Stimulated activated naive CD8-positive, alpha-beta T cell treated with anti-CD3 and anti-CD28 coated beads, Interleukin-15, Interleukin-2, amounts not matched to agents 100 ng/mL and 50 ng/mL, for 24 hours (primary cell): ENCODE data around the gene CHRNA4.

ENCODE experiments used
- H3K27ac Mint-ChIP-seq: one replicate; pipeline ENCODE4 v1.8.0; 2021; ENCODE audit warnings: mild to moderate bottlenecking, mixed read lengths
- H3K27me3 Mint-ChIP-seq: one replicate; pipeline ENCODE4 v1.8.0; 2021; ENCODE audit warnings: mixed read lengths
- H3K36me3 Mint-ChIP-seq: one replicate; pipeline ENCODE4 v1.8.0; 2021; ENCODE audit warnings: low read depth, mixed read lengths
- H3K4me1 Mint-ChIP-seq: one replicate; pipeline ENCODE4 v1.8.0; 2021; ENCODE audit warnings: low read depth, mixed read lengths
- H3K4me3 Mint-ChIP-seq: one replicate; pipeline ENCODE4 v1.8.0; 2021; ENCODE audit warnings: mild to moderate bottlenecking, mixed read lengths
- H3K9me3 Mint-ChIP-seq: one replicate; pipeline ENCODE4 v1.8.0; 2021; ENCODE audit warnings: mixed read lengths

Gene CHRNA4

DNA sequence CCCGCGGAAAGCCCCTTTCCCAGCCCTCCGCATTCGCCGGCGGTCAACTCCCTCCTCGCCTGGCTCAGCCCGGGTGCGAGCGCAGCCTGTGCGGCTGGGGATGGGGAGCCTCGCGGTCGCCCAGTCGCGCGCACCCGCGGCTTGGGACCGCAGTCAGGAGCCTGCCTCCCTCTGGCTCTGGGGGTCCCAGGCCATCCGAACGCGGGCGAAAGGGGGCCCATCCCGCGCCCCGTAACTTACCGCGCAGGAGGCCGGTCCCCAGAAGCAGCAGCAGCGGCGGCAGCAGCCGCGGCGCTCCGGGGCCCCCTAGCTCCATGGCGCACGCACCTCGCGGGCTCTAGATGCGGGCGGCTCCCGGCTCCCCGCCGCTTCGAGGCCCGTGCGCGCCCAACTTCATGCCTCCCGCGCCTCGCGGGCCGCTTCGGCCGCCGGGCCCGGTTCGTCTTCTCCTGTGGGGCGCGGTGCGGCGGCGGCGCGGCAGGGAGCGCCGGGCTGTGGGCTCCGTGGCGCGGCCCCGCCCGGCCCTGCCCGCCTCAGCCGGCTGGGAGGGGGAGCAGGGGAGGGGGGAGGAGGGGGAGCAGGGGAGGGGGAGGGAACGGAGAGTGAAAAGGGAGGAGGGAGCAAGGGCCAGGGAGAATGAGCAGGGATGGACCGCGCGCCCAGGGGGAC is at the start of gene CHRNA4:
TSS of gene CHRNA4 (minus strand) at position 500 of the 669 bp plus-strand sequence. CDS start at position 316, 184 bp downstream.
- H3K36me3 Mint-ChIP-seq: no peaks in the 10 kb centered on the region
- no peaks in the 10 kb centered on the region for H3K4me1 Mint-ChIP-seq
- peaks cover 15% of the 10 kb centered on the region for H3K27me3 Mint-ChIP-seq
- no peaks in the 10 kb centered on the region for H3K9me3 Mint-ChIP-seq
- no peak within 1 kb of the TSS for H3K27ac Mint-ChIP-seq
- H3K4me3 Mint-ChIP-seq: no peak within 1 kb of the TSS

DNA sequence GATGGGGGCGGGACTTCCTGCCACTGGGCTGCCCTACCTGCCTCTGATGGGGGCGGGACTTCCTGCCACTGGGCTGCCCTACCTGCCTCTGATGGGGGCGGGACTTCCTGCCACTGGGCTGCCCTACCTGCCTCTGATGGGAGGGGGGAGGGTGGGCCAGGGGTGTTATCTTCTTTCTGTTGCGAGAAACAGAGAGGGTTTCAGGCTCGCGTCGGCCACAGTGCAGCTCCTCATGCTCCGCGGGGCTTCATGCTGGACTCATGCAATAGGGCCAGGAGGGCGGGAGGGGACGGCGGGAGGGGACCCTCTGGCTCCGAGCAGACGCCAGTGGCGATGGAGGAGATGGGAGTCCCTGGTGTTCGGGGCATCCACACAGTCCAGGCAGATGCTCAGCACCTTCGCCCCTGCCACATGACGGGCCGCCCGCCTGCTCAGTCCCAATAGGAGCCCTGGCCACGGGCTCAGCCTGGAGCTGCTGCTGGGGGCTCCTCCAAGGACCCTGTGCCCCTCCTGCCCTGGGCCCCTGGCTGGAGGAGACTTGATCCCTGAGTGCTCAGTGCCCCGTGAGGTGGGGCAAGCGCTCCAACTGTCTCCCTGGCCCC is 48.8 kb upstream of the CHRNA4 start:
- H3K9me3 Mint-ChIP-seq: no peaks in the 10 kb centered on the region
- no peak overlapping the region for H3K4me3 Mint-ChIP-seq
- H3K27ac Mint-ChIP-seq: no peak overlapping the region
- H3K36me3 Mint-ChIP-seq: no peaks in the 10 kb centered on the region
- H3K4me1 Mint-ChIP-seq: peaks cover 5% of the 10 kb centered on the region
- H3K27me3 Mint-ChIP-seq: peaks cover 3% of the 10 kb centered on the region

DNA sequence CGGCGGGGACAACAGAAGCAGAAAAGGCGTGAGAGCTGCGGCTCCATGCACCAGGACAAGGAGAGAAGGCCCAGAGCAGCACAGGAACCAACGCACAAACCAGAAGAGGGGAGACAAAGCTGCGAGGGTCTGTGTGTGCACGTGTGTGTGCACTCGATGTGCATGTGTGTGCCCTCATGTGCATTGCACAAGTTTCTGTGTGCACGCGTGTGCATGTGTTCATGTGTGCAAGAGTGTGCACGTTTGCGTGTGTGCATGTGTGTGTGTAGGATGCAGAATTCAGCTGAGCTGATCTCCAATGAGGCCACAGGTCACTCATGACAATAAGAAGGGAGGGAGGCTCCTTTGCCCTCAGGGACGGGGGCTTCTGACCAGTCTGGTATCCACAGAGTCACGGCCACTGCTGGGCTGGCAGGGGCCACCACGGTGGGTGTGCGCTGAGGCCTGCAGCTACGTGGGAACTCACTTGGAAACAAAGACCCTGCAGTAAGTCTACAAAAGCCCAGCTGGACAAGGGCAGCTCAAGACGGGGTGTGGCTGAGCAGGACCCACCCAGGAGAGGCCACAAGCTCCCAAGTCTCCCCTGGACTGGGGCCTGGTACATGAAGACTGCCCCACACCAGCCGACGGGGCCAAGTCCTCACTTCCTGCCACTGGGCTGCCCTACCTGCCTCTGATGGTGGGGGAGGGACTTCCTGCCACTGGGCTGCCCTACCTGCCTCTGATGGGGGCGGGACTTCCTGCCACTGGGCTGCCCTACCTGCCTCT is 48.1 kb upstream of the CHRNA4 start:
- peaks cover 5% of the 10 kb centered on the region for H3K4me1 Mint-ChIP-seq
- H3K36me3 Mint-ChIP-seq: no peaks in the 10 kb centered on the region
- no peaks in the 10 kb centered on the region for H3K9me3 Mint-ChIP-seq
- no peak overlapping the region for H3K4me3 Mint-ChIP-seq
- peaks cover 3% of the 10 kb centered on the region for H3K27me3 Mint-ChIP-seq
- H3K27ac Mint-ChIP-seq: no peak overlapping the region

DNA sequence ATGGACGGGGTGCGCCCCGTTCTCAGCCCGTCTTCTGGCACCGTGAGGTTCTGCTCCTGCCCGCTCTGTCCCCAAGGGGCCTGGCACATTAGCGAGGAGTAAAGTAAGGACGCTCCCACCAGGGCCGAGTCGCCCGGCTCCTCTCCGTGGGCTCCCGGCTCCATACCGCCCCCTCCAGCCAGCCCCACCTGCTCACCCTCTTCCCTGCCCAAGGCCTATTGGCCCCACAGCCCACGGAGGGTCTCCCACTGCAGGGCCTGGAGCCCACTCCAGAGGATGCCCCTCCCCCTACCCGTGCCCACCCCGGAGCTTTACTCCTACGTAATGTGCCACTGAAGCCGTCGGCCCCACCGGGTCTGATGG is 47.5 kb upstream of the CHRNA4 start:
- H3K27ac Mint-ChIP-seq: no peak overlapping the region
- no peaks in the 10 kb centered on the region for H3K36me3 Mint-ChIP-seq
- H3K4me3 Mint-ChIP-seq: no peak overlapping the region
- H3K9me3 Mint-ChIP-seq: no peaks in the 10 kb centered on the region
- peaks cover 5% of the 10 kb centered on the region for H3K4me1 Mint-ChIP-seq
- peaks cover 3% of the 10 kb centered on the region for H3K27me3 Mint-ChIP-seq

DNA sequence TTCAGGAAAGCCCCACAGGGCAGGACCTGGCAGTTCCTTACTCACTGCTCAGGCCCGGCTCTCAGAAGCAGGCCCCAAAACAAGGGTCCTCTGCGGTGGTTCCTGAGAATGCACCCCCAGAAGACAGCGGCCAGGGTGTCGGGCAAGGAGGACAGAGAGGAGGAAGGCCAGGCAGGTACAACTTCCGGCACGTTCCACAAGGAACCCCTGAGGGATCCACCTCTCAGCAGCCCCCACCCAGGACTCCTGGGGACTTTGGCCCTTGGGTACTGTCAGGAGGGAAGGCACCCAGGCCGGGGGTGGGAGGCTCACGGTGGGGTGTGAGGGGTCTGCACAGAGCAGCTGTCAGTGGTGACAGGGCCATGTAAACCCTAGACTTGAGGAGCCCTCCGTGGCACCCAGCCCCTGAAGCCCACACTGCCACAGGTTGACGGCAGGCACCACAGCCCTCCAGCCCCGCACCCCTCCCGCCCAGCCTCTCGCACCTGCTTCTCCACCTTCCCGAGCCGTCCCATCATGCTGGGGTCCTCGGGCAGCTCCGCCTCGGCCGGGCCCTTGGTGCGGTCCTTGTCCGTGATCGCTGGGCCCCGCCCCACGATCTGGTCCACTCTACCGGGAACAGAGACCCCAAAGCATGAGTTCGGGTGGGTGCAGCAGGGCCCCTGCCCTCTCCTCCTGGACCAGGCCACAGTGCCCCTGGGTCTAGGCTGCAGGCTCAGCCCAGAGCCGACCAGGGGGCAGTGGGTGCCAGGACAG is 47.0 kb upstream of the CHRNA4 start:
- Mint-ChIP-seq H3K4me3 (no peak overlapping the region), H3K36me3 (no peaks in the 10 kb centered on the region), H3K27ac (no peak overlapping the region), H3K9me3 (no peaks in the 10 kb centered on the region), H3K27me3 (peaks cover 3% of the 10 kb centered on the region), H3K4me1 (peaks cover 5% of the 10 kb centered on the region)

DNA sequence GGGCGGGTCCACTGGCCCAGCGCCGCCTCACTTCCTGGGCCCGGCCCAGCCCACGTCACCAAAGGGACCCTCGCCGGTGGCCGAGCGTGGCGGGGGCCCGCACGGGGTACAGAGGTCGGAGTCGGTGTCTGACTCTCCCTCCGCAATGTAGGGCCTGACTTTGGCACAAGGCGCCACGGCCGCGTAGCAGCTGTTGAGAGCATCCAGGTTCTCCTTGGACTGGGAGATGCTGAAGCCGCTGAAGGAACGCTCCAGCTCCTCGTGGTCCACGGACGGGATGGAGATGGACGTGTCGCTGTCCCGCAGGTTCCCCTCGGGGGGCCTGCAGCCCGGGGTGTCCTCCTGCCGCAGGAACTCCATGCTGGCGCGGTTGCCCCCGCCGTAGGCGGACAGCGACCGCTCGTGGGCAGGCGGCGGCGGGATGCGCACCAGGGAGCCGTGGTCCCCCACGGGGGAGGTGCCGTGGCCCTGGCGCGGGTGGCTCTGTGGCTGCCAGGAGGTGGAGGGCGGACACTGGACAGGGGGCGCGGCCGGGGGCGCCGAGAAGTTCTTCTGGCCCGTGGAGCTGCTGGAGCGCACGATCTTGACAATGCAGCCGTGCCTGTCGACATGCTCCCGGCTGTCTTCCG is 45.6 kb upstream of the CHRNA4 start:
- Mint-ChIP-seq H3K9me3 (no peaks in the 10 kb centered on the region), H3K27me3 (no peaks in the 10 kb centered on the region), H3K36me3 (no peaks in the 10 kb centered on the region), H3K27ac (no peak overlapping the region), H3K4me3 (no peak overlapping the region), H3K4me1 (peaks cover 5% of the 10 kb centered on the region)

DNA sequence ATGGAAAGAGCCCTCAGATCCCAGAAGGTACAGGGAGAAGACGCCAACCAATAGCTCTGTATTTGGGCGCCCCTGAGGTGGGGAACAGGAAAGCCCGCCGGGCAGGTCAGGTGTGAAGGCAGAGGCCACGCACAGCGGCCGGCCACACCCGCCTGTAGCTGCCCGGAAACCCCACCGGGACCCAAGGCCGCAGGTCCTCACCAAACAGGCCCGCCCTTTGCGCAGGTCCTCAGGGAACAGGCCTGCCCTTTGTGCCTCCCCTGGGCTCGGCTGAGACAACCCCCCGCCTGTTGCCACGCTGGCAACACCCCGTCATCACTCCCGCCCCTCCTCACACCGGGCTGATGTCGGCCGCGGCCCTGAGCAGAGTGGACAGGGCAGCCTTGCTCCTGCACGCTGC is 44.9 kb upstream of the CHRNA4 start:
- Mint-ChIP-seq H3K4me1 (peaks cover 5% of the 10 kb centered on the region), H3K27ac (no peak overlapping the region), H3K27me3 (no peaks in the 10 kb centered on the region), H3K36me3 (no peaks in the 10 kb centered on the region), H3K4me3 (no peak overlapping the region), H3K9me3 (no peaks in the 10 kb centered on the region)

DNA sequence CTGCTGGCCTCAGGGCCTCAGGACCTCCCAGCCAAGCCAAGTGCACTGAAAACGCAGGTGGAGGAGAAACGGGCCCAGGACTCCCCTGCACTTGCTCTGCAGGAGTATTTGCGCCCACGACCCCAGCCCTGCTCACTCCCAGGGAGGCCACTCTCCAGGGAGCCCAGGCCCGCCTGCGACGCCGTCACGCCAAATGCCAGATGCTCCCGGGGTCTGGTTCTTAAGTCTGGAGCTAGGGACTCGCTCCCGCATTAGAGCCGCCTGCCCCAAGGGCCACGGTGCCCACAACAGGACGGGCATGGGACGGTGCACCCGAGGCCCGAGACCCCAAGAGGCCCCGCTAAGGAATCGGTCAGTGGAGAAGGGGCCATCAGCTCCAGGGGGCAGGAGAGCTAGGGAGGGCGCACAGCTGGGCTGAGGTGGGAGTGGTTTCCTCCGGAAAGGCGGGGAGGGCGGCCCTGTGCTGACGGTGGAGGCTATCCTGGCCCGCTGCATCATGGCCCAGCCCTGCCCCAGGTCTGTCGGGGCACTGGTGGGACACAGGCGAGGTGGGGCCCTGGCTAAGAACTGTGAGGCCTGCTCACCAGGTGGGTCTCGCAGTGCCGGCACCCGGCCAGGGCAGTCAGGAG is 44.1 kb upstream of the CHRNA4 start:
- Mint-ChIP-seq H3K27ac (no peak overlapping the region), H3K4me1 (peaks cover 5% of the 10 kb centered on the region), H3K9me3 (no peaks in the 10 kb centered on the region), H3K27me3 (no peaks in the 10 kb centered on the region), H3K4me3 (no peak overlapping the region), H3K36me3 (no peaks in the 10 kb centered on the region)

- H3K9me3 Mint-ChIP-seq: no peaks in the 10 kb centered on the region
- H3K36me3 Mint-ChIP-seq: no peaks in the 10 kb centered on the region
- H3K27ac Mint-ChIP-seq: no peak overlapping the region
- no peaks in the 10 kb centered on the region for H3K27me3 Mint-ChIP-seq
- H3K4me3 Mint-ChIP-seq: no peak overlapping the region
- H3K4me1 Mint-ChIP-seq: peaks cover 5% of the 10 kb centered on the region
These were observed 43.3 kb upstream of the CHRNA4 start for GRCh38 chr20:63404129-63405085.

GRCh38 chr20:63403403-63404105 is 42.4 kb upstream of the CHRNA4 start:
- Mint-ChIP-seq H3K4me1 (no peaks in the 10 kb centered on the region), H3K27ac (no peak overlapping the region), H3K36me3 (no peaks in the 10 kb centered on the region), H3K27me3 (no peaks in the 10 kb centered on the region), H3K4me3 (no peak overlapping the region), H3K9me3 (no peaks in the 10 kb centered on the region)

- Mint-ChIP-seq H3K4me1 (no peaks in the 10 kb centered on the region), H3K36me3 (no peaks in the 10 kb centered on the region), H3K4me3 (no peak overlapping the region), H3K9me3 (no peaks in the 10 kb centered on the region), H3K27ac (no peak overlapping the region), H3K27me3 (no peaks in the 10 kb centered on the region)
These were observed 41.7 kb upstream of the CHRNA4 start for GRCh38 chr20:63402860-63403220.

GRCh38 chr20:63402181-63402859 is 41.2 kb upstream of the CHRNA4 start:
- Mint-ChIP-seq H3K27ac (no peak overlapping the region), H3K36me3 (no peaks in the 10 kb centered on the region), H3K4me3 (no peak overlapping the region), H3K9me3 (no peaks in the 10 kb centered on the region), H3K27me3 (no peaks in the 10 kb centered on the region), H3K4me1 (no peaks in the 10 kb centered on the region)
